GM10266 (cell line): ENCODE results near the gene AUTS2.

Source experiments
- DNase-seq: peaks from one replicate; pipeline ENCODE4 v3.0.0; 2012; ENCODE audit errors: extremely low spot score
- CTCF ChIP-seq: IDR thresholded peaks from 2 replicates; pipeline ENCODE4 v1.5.1; 2012; ENCODE audit warnings: mild to moderate bottlenecking, low read depth; ENCODE audit not compliant: control insufficient read depth, insufficient read depth; ENCODE audit errors: missing control alignments

The AUTS2 gene

GRCh38 chr7:69568266-69568665 lies 30.0 kb upstream of the AUTS2 start:
- no peak for DNase-seq
- TF ChIP-seq CTCF = no peak

GRCh38 chr7:69575651-69576050 lies 22.6 kb upstream of the AUTS2 start:
- no peak for DNase-seq
- no peak for TF ChIP-seq CTCF

GRCh38 chr7:69577221-69577620 lies 21.1 kb upstream of the AUTS2 start:
- no peak for DNase-seq
- TF ChIP-seq CTCF = no peak

GRCh38 chr7:69585169-69585568 lies 13.1 kb upstream of the AUTS2 start:
- no peak for DNase-seq
- no peak for TF ChIP-seq CTCF

GRCh38 chr7:69586321-69586720 lies 12.0 kb upstream of the AUTS2 start:
- no peak for DNase-seq
- TF ChIP-seq CTCF = no peak

- TF ChIP-seq CTCF = no peak
Observed at GRCh38 chr7:69588773-69589172, 9.5 kb upstream of the AUTS2 start.

GRCh38 chr7:69591805-69592204 lies 6.5 kb upstream of the AUTS2 start:
- no peak for TF ChIP-seq CTCF

More at GRCh38 chr7:69588773-69589172, 9.5 kb upstream of the AUTS2 start:
- DNase-seq = no peak

More at GRCh38 chr7:69591805-69592204, 6.5 kb upstream of the AUTS2 start:
- no peak for DNase-seq
